D341Med (cell line): ENCODE measurements around the gene KPNA5.
A peak's percentile ranks its signal among the peaks of the same experiment; 100 is the strongest.
"Not testable (repeated sequence)": the region's sequence is repeated elsewhere in the genome, so short reads cannot be mapped to it uniquely, and the experiment has no call there.

Source experiments
- DNase-seq: peaks from one replicate; pipeline ENCODE4 v3.0.0; 2012; ENCODE audit warnings: low spot score

Gene KPNA5

DNA sequence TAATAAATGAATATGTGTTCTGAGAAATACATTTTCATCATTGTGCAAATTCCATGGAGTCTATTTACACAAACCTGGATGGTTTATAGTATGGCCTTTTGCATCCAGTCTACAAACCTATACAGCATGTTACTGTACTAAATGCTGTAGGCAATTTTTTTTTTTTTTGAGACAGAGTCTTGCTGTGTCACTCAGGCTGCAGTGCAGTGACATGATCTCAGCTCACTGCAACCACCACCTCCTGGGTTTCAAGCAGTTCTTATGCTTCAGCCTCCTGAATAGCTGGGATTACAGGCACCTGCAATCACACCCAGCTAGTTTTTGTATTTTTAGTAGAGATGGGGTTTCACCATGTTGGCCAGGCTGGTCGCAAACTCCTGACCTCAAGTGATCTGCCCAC, 22.9 kb downstream of the KPNA5 start:
- DNase-seq: not testable (repeated sequence)

DNA sequence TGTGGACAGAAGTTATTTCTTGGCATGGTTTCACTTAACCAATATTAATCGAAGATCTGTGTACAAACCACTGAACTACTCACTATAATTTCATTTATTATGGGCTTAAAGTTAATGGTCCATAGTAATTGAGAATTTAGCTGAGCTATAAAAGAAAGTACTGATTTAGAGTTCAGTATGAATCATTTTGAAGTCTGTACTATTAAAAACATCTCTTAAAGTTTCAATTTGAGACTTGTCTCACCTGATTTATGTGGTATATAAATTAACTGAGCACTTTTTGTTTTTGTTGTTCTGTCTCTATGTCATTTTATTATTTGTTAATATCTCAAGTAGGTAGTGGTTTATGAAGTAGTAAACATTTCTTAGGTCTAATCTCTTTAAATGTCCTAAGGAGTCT, 24.9 kb downstream of the KPNA5 start:
- no peak for DNase-seq

- DNase-seq: no peak
Measured at GRCh38 chr6:116714296-116714695, 33.3 kb downstream of the KPNA5 start.

DNA sequence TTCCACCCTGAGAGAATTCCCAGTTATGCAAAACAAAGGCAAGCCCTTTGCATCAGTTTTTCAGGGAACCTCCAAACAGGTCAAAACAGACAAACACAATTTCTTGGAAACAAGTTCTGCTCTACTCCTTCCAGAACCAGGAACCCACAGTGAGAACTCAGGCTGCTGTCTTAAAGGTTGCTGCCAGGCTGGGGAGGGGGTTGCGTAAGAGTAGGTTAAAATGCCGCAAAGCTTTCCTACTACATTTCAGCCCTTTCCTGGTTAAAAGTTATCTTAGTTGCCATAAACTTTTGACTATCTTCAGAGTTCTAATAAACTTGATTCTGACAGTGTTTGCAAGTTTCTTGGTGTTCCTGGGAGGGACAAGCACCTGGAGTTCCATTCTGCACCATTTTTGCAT, 33.8 kb downstream of the KPNA5 start:
- no peak for DNase-seq

DNA sequence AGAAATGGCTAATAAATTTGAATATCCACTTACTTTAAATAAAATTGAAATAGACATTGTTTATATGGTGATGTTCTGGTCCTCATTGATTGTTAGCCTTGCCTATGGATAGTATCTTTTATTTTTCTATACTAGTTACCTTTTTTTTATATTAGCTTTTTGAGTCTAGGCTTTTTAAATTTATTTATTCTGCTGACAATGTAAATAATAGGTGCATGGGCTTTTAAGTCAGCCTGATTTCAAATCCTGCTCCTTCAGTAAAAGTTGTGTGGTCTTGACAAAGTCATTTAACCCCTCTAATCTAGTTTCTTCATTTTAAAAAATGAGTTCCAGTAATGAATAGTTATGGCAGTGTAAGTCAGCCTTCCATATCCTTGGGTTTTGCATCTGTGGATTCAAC, 45.9 kb downstream of the KPNA5 start:
- DNase-seq: no peak

GRCh38 chr6:116730513-116730912, 49.5 kb downstream of the KPNA5 start:
- DNase-seq: no peak

- no peak for DNase-seq
Measured at GRCh38 chr6:116737004-116737403, 56.0 kb downstream of the KPNA5 start.

DNA sequence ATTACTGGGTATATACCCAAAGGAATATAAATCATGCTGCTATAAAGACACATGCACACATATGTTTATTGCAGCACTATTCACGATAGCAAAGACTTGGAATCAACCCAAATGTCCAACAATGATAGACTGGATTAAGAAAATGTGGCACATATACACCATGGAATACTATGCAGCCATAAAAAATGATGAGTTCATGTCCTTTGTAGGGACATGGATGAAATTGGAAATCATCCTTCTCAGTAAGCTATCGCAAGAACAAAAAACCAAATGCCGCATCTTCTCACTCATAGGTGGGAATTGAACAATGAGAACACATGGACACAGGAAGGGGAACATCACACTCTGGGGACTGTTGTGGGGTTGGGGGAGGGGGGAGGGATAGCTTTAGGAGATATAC, 59.5 kb downstream of the KPNA5 start:
- not testable (repeated sequence) for DNase-seq

DNA sequence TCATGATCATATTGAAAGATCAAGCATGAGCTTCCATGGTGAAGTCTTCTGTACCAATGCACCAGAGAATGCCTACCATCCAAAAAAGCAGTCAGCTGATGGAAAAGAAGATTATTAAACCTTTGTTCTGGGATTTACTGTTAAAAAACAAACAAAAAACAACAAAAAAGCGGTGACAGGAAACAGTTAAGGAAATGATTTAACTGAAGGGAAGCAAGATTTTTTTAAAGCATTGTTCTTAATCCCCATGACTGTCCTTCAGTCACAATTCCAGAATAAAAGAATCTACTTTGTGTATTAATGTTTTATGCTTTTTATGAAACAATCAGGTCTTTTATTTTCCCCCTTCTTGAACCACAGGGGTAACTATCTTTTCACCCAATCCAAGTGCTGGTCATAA, 60.6 kb downstream of the KPNA5 start:
- DNase-seq: no peak

GRCh38 chr6:116745176-116745575, 64.2 kb downstream of the KPNA5 start:
- no peak for DNase-seq

DNA sequence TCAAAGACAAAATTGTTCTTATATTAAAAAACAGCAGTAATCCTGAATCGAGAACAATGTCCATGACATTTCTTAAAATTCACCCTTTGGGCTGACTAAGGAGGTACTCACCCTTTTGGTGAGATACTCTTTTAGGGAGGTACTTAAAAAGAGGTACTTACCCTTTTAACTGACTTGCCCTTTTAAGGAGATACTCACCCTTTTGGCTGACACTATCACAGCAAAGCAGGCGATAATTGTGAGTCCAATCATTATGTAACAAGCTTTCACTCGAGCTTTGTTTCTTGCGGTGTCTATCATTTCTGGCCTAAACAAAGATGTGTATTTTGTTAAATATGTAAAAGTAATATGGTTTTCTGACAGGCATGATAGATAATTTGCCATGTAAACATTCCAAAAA, 80.8 kb downstream of the KPNA5 start:
- no peak for DNase-seq

- no peak for DNase-seq
Measured at GRCh38 chr6:116762235-116762634, 81.2 kb downstream of the KPNA5 start.

DNA sequence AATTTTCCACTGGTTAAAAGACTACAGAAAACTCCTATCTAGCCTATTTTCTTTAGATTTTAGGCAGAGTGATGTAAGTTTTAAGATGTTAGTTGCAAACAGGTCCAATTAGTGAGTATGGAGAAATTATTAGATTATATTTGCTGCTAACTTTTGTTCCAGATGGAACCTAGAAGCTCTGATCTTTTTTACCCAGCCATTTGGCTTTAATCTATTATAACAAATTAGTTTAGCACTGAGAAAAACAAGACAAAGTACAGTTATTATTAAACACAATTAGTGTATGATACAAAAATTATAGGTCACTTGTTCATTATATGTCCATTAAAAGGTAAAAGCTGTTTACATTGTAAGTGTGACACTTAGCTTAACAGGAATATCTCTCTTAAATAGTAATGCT, 82.0 kb downstream of the KPNA5 start:
- no peak for DNase-seq

DNA sequence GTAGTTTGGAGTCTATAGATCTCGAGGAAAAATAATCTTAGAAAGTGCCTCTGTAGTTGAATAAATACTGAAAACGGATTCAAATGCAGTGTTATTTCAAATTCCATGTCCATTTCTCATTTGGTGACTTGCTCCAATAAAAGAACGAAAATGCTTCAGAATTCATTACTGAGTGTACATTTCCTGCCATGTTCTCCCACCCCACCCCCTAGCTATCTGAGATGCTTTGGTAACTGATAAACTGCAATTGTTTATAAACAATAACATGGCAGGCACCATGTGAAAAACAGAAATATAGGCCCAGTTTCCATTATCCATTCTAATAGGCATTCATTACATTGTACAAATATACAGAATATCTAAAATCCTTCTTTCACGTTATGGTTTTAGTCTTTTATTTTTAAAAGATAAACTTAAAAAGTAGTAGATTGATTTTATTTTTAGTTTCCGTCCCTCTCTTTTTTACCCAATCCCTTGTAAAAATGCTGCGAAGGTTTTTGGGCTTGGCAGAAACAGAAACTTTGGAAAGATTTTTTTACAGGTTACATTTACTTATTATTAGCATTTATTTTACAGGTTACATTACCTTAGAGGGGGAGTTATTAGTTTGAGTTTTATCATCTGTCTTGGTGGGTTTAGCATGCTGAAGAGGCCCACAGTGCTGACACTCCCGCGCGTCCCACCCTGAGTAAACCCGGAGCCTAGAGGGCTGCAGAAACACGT, 83.1 kb downstream of the KPNA5 start:
- DNase-seq: no peak

GRCh38 chr6:116764629-116764960, 83.6 kb downstream of the KPNA5 start:
- peak; percentile 18 for DNase-seq

DNA sequence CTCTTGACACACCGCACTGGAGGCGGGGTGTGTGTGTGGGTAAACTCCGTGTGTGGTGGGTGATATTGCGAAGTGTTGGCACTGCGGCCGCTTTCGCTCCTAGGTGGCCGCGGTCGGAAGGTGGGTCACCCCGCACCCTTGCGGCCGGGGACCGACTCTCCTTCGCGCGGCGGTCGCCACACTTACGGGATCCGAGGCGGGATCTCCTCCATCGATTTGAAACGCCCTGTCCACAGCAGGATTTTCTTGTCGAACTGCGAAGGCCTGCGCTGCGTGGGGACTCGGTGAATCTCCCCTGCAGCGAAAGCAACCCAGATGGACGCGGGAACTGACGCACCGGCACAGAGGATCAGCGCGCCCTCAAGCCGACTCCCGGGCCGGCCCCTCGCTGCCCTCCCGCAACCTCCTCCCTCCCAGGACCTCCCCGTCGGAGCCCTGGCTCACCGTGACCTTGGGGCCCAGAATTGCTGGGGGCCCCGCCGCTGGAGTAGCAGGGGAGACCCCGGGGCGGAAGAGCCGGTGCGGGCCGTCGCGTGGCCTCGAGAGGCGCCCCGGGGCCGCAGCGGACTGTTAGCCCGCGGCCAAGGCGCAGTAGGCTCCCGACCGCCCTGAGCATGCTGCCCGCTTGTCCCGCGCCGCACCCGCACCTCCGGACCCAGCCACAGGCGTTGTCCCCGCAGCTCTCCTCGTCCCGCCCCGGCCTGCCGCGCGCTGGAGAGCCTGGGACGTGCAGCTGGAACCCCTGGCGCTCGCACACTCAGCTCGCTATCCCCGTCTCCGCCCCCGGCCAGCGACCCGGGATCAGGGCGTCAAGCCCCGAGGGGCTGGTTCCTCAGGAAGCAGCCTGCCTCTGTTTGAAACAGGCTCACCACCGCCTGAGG, 84.2 kb downstream of the KPNA5 start, which contains the start of gene FAM162B:
Gene FAM162B (minus strand): TSS at position 759 of the 881 bp plus-strand sequence. CDS start 143 bp downstream, at position 616.
- peak; percentile 55 for DNase-seq

GRCh38 chr6:116766506-116767176, 85.6 kb downstream of the KPNA5 start:
- no peak for DNase-seq

DNA sequence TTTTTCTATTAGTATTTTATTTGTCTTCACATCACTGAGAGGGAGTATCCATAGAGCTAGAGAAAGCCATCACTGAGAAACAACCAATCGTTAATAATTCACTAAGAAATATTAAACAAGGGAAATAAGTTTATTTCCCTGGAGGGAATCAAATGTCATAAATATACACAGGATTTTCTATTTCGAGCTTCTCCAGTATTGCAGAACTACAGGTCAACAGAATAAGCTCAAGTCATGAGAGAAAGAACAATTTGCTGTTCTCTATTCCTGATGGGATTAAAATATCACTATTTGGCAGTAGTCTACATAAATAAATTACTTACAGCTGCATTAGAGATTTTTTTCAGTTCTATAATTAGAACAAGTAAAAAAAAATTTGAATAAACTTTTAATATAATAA, 86.7 kb downstream of the KPNA5 start:
- DNase-seq: no peak

GRCh38 chr6:116772450-116772849, 91.4 kb downstream of the KPNA5 start:
- DNase-seq: no peak

DNA sequence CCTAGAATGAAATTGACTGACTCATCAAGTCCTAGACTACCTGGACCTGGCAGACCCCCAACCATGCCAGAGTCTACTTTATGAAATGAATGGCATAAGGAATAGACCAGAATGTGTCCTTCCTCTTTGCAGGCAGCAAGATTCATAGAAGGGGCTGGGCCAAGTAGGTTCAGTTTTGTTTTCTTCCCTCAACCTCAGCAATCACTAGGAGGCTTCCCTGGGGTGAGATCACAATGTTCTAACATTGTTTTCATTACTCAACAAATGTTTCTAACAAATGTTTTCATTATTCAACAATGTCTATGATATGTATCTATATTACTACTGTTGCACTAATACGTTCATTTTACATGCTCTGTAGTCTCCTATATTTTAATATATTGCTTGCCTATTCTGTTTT, 92.9 kb downstream of the KPNA5 start:
- DNase-seq: no peak

DNA sequence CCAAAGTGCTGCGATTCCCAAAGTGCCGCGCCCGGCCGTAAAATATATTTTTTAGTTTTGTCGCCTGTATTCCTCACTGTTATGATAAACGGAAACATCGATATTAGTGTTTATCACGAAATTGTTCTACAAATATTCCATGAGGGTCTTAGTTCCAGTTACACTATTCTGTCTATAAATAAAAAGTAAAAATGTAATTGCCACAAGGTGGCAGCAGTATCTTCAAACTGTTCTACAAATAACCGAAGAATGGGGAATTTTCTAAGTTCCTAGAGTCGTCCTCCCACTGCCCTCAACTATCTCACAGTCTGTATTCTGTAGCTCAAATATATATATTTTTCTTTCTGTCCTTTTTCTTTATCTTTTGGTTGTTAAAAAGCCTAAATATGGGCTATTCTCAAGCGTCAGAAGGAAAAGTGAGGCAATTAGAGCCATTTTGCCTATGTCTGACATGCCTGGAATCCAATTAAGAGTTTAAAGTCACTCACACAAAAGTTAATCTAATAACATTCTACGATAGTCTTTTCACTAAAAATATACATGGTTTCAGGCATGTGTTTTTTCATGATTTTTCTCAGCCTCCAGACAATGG, 98.7 kb downstream of the KPNA5 start:
- peak; percentile 31 for DNase-seq

DNA sequence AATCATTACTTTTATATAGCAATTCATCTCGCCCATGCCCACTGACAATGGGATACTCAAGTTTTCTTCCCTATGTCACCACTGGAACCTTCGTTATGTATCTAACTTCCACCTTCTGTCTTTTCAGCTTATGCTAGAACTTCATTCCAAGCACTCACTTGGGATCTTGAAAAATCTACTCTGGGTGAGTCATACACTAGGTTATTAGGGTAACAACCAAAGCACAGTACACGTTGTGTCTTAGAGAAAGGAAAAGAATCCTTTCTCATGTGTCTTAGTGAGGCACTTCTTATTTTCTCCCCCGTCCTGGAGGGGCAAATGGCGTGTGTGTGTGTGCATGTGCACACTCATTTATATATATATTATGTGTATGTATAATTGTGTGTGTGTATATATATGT, 102.8 kb downstream of the KPNA5 start:
- no peak for DNase-seq
